ENCODE data around the gene FOXP2.
A peak's percentile ranks its signal among the peaks of the same experiment; 100 is the strongest.

Gene FOXP2

GRCh38 chr7:114418117-114418516, 3.5 kb downstream of the FOXP2 start (continued):
- no peak for TF ChIP-seq ZNF23 (tag by site-specific recombination; IDR thresholded peaks at IDR 0.05; ENCODE audit: borderline replicate concordance)
- no peak for TF ChIP-seq ZNF175 (tag by site-specific recombination; IDR thresholded peaks at IDR 0.05)
- TF ChIP-seq ZNF266 (tag by site-specific recombination; IDR thresholded peaks at IDR 0.05; ENCODE audit: low read depth), result no peak
- TF ChIP-seq ZNF280D (tag by site-specific recombination; IDR thresholded peaks at IDR 0.05), result no peak
- peak; percentile 40 for TF ChIP-seq ZNF518A (tag by site-specific recombination; conservative IDR thresholded peaks at IDR 0.05; ENCODE audit: low read depth)
- no peak for TF ChIP-seq ZNF37A (tag by site-specific recombination; IDR thresholded peaks at IDR 0.05)
- peak; percentile 94 for TF ChIP-seq ATF2 (tag by site-specific recombination; IDR thresholded peaks at IDR 0.05; ENCODE audit: low read depth)
- no peak for TF ChIP-seq ZFP41 (tag by site-specific recombination; IDR thresholded peaks at IDR 0.05; ENCODE audit: borderline replicate concordance)
- no peak for TF ChIP-seq ZNF202 (tag by site-specific recombination; IDR thresholded peaks at IDR 0.05; ENCODE audit: borderline replicate concordance)
- no peak for TF ChIP-seq ZNF121 (tag by site-specific recombination; IDR thresholded peaks at IDR 0.05)
- TF ChIP-seq PRDM2 (tag by site-specific recombination; IDR thresholded peaks at IDR 0.05; ENCODE audit: borderline replicate concordance), result no peak
- TF ChIP-seq ZNF324 (tag by site-specific recombination; IDR thresholded peaks at IDR 0.05), result 0 out of 2 replicates have a peak, but pooled peaks have one; percentile 74
- no peak for TF ChIP-seq BCL11B (tag by site-specific recombination; IDR thresholded peaks at IDR 0.05; ENCODE audit: low read depth)
- TF ChIP-seq ZNF211 (tag by site-specific recombination; IDR thresholded peaks at IDR 0.05; ENCODE audit: low read depth), result no peak
- TF ChIP-seq ZNF391 (tag by site-specific recombination; IDR thresholded peaks at IDR 0.05; ENCODE audit: borderline replicate concordance, low read depth), result peak; percentile 38; the same call in 1 of the 2 replicates
- TF ChIP-seq ZNF76 (tag by site-specific recombination; IDR thresholded peaks at IDR 0.05; ENCODE audit: borderline replicate concordance, low read depth), result peak; percentile 52; the same call in 1 of the 2 replicates
- TF ChIP-seq ZNF174 (tag by site-specific recombination; IDR thresholded peaks at IDR 0.05), result no peak
- no peak for TF ChIP-seq ZSCAN18 (tag by site-specific recombination; IDR thresholded peaks at IDR 0.05)
- TF ChIP-seq ZNF148 (tag by site-specific recombination; IDR thresholded peaks at IDR 0.05; ENCODE audit: borderline replicate concordance), result no peak
- TF ChIP-seq ZNF423 (tag by site-specific recombination; IDR thresholded peaks at IDR 0.05), result no peak

All from HEK293 (cell line).